GM12865 (cell line): ENCODE results near the gene UTP3.
"Not testable (repeated sequence)": the region's sequence is repeated elsewhere in the genome, so short reads cannot be mapped to it uniquely, and the experiment has no call there.

Source experiments
- DNase-seq: peaks from one replicate; pipeline ENCODE4 v3.0.0; 2010; ENCODE audit warnings: low read depth
- H3K4me3 ChIP-seq: 2 replicates; pipeline ENCODE4 v1.5.1; 2011; ENCODE audit warnings: mild to moderate bottlenecking, low read depth, low read length, control low read depth
- TF ChIP-seq, protein P1 (sequence below): IDR thresholded peaks from 2 replicates; pipeline ENCODE4 v1.5.1; 2011; ENCODE audit warnings: low read length, control low read depth, low read depth, inconsistent platforms; ENCODE audit not compliant: insufficient read depth; ENCODE audit errors: missing control alignments

The UTP3 gene

DNA sequence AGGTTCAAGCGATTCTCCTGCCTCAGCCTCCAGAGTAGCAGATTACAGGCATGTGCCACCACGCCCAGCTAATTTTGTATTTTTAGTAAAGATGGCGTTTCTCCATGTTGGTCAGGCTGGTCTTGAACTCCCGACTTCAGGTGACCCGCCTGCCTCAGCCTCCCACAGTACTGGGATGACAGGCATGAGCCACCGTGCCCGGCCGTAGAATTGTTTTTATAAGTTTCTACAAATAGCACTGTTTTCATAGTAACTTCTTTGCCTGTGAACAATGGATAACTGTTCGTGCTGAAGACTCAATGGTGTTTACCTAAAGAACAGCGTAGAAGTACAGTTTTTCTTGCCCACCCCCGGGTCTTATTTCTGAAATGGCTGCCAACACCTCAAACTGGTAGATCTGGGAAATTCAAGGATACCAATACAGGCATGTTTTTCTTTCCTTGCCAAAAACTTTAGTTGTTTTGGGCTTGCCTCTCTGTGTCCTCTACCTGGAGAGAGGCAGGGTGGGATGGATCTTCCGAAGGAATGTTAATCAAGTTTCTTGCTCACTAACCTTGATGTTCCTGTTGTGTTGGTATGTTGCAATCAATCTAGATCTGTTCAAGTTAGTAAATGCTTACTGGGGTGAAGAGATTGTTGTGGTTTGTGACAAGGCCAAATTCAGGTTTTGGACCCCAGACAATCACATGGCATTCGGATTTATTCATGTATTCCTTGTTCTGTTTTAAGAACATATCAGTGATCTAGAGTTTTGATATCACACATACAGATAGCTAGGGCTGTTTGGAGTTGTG is 30.7 kb downstream of the UTP3 start:
- TF ChIP-seq, protein P1, sequence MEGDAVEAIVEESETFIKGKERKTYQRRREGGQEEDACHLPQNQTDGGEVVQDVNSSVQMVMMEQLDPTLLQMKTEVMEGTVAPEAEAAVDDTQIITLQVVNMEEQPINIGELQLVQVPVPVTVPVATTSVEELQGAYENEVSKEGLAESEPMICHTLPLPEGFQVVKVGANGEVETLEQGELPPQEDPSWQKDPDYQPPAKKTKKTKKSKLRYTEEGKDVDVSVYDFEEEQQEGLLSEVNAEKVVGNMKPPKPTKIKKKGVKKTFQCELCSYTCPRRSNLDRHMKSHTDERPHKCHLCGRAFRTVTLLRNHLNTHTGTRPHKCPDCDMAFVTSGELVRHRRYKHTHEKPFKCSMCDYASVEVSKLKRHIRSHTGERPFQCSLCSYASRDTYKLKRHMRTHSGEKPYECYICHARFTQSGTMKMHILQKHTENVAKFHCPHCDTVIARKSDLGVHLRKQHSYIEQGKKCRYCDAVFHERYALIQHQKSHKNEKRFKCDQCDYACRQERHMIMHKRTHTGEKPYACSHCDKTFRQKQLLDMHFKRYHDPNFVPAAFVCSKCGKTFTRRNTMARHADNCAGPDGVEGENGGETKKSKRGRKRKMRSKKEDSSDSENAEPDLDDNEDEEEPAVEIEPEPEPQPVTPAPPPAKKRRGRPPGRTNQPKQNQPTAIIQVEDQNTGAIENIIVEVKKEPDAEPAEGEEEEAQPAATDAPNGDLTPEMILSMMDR = no peak
- DNase-seq = no peak
- no peak overlapping the region for H3K4me3 ChIP-seq

DNA sequence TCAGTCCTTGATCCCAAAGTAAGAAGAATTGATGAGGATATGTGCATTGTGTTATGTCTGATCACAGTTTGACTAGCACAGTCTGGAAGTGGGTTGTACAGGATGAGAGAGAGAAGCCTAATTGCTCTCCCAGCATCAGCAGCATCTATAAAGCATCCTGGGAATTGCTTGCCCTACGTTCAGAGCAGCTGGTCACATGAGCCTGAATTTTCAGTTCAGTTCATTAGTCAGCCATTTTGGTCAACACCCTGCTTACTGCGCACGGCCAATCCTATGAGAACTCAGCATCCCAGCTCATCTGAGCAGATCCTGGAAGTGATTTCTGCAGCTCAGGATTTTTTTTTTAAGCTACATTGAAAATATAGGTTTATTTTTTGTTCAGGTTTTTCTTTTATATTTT is 33.4 kb downstream of the UTP3 start, which contains the start of gene RUFY3:
Gene RUFY3, plus strand, starts transcription at position 218 of the 400 bp plus-strand sequence. CDS start 610 bp downstream, outside the sequence.
- TF ChIP-seq, protein P1 = no peak
- no peak within 1 kb of the TSS for H3K4me3 ChIP-seq
- DNase-seq = no peak

DNA sequence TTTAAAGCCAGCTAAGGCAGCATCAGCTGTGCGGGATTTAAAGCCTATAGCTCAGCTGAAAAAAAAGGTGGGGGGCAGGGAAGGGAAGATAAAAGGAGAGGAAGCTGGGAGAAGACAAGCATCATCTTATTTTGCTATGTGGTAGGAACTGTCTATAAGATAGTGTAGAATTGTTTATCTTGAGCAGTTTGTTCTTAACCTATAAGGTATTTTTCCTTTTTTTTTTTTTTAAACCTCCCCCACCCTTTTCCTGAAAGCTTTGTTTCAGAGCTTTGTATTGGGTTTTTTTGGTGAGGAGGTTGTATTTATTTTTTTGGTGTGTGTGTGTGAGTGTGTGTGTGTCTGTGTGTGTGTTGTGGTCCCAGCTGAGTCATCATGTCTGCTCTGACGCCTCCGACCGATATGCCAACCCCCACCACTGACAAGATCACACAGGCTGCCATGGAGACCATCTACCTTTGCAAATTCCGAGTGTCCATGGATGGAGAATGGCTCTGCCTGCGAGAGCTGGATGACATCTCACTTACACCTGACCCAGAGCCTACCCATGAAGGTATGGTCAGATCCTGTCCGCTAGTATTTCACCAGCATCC is 34.0 kb downstream of the UTP3 start:
- H3K4me3 ChIP-seq = no peak overlapping the region
- DNase-seq = no peak

GRCh38 chr4:70724463-70724862 is 36.1 kb downstream of the UTP3 start:
- TF ChIP-seq, protein P1 = no peak
- no peak for DNase-seq
- H3K4me3 ChIP-seq = no peak overlapping the region

More for the DNA sequence above, 34.0 kb downstream of the UTP3 start:
- TF ChIP-seq, protein P1 = no peak

DNA sequence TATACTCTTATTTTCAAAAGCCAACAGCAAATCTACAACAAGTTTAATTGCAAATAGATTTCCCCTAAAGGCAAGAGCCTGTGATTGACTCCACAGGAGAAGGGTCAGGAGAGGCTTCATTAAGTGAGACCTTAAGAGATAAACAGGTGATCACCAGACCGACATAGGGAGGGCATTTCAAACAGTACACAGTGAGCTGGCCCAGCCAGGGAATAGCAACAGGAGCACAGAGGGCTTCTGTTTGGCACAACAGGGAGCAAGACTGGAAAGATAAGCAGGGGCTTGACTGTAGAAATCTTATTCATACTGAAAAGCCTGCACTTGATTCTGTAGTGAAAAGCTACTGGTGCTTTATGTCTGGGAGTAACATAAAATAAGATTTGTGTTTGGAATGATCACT is 37.3 kb downstream of the UTP3 start:
- no peak for DNase-seq
- TF ChIP-seq, protein P1 = no peak
- no peak overlapping the region for H3K4me3 ChIP-seq

DNA sequence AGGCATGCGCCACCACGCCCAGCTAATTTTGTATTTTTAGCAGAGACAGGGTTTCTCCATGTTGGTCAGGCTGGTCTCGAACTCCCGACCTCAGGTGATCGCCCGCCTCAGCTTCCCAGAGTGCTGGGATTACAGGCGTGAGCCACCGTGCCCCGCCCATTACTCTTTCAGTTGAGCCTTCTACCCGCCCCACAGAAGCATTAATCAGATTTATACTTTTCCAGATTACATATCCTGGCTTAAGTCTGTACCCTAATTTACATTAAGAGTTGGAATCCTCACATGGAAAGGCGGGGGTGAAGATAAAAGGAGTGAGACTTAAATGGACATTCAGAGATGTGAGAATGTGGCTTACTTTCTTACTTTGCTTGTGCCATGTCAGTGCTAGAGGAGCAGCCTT is 38.2 kb downstream of the UTP3 start:
- not testable (repeated sequence) for DNase-seq, H3K4me3 ChIP-seq

GRCh38 chr4:70728091-70728490 is 39.8 kb downstream of the UTP3 start:
- TF ChIP-seq, protein P1 = no peak
- DNase-seq = no peak
- H3K4me3 ChIP-seq = no peak overlapping the region

- not testable (repeated sequence) for H3K4me3 ChIP-seq, DNase-seq
These were observed 44.5 kb downstream of the UTP3 start for GRCh38 chr4:70732878-70733277.
